Adipose tissue (tissue), 3 donors: ENCODE results near the gene TADA1. TPM values are rescaled to one million over a fixed set of nuclear protein-coding genes. Genes with fewer than 3 reads are reported as not detected.

Experiments used
- H3K27ac ChIP-seq: one replicate; pipeline ENCODE4 v1.5.1; 2013; ENCODE audit warnings: low read depth, low read length
- WGBS, 3 donors: extraction: QIAGEN DNeasy Blood & Tissue Kit; methylation state at CpG; one replicate each; pipeline ENCODE4 v1.1.7; 2013; 5-methylcytosine and 5-hydroxymethylcytosine counted together
- polyA plus RNA-seq, 3 donors: library from polyadenylated mRNA; stranded (reverse); fragments of 200-250 nt; gene quantifications; one replicate each; pipeline ENCODE4 v1.2.3, GENCODE V29; 2013
- donor health status: healthy with polysubstance abuse.
- donor health status: Bipolar disorder and iron deficiency.
- donor health status: healthy.

The TADA1 gene
- polyA plus RNA-seq: 1 to 10 TPM; 4.1 to 5.3 (median 4.4) TPM

- no peak within 1 kb of the TSS for H3K27ac ChIP-seq
- WGBS, 3 donors: 0% methylated on average over 83 to 84 of the region's 84 CpGs
Measured at GRCh38 chr1:166875734-166876539, at the start of gene TADA1. TADA1 (minus strand) TSS chr1:166876264; CDS start chr1:166876233, 31 bp downstream.

- WGBS, 3 donors: 65 to 88% (median 76%) methylated on average over 3 of the region's 3 CpGs
- H3K27ac ChIP-seq: no peak overlapping the region
Measured at GRCh38 chr1:166924823-166925541, 48.9 kb upstream of the TADA1 start.

GRCh38 chr1:166920561-166921475, 44.8 kb upstream of the TADA1 start:
- H3K27ac ChIP-seq: no peak overlapping the region
- WGBS, 3 donors: 4 to 9% (median 6%) methylated on average over 106 to 113 of the region's 113 CpGs

GRCh38 chr1:166918956-166919316, 42.9 kb upstream of the TADA1 start:
- H3K27ac ChIP-seq: no peak overlapping the region
- WGBS, 3 donors: 74 to 96% (median 95%) methylated on average over 2 of the region's 2 CpGs

- no peak overlapping the region for H3K27ac ChIP-seq
- 84 to 85% (median 84%) methylated on average over 6 of the region's 6 CpGs for WGBS, 3 donors
Measured at GRCh38 chr1:166918088-166918955, 42.3 kb upstream of the TADA1 start.

GRCh38 chr1:166915941-166916340, 39.9 kb upstream of the TADA1 start:
- WGBS, 3 donors: 84 to 89% (median 86%) methylated on average over 4 of the region's 4 CpGs
- no peak overlapping the region for H3K27ac ChIP-seq

- H3K27ac ChIP-seq: no peak overlapping the region
- WGBS, 3 donors: 79 to 100% (median 92%) methylated on average over 1 of the region's 1 CpG
Measured at GRCh38 chr1:166915042-166915441, 39.0 kb upstream of the TADA1 start.

- H3K27ac ChIP-seq: no peak overlapping the region
- WGBS, 3 donors: 77 to 85% (median 80%) methylated on average over 3 of the region's 3 CpGs
Measured at GRCh38 chr1:166914111-166914510, 38.0 kb upstream of the TADA1 start.

- H3K27ac ChIP-seq: no peak overlapping the region
- WGBS, 3 donors: 87 to 97% (median 90%) methylated on average over 1 of the region's 1 CpG
Measured at GRCh38 chr1:166911624-166912023, 35.6 kb upstream of the TADA1 start.

GRCh38 chr1:166910396-166910994, 34.4 kb upstream of the TADA1 start:
- H3K27ac ChIP-seq: no peak overlapping the region
- 0 to 2% (median 1%) methylated on average over 1 of the region's 1 CpG for WGBS, 3 donors

GRCh38 chr1:166908942-166909341, 32.9 kb upstream of the TADA1 start:
- 88 to 93% (median 90%) methylated on average over 1 of the region's 1 CpG for WGBS, 3 donors
- no peak overlapping the region for H3K27ac ChIP-seq

- WGBS, 3 donors: 70 to 73% (median 71%) methylated on average over 3 of the region's 3 CpGs
- H3K27ac ChIP-seq: no peak overlapping the region
Measured at GRCh38 chr1:166907763-166908162, 31.7 kb upstream of the TADA1 start.

GRCh38 chr1:166907051-166907450, 31.0 kb upstream of the TADA1 start:
- WGBS, 3 donors: 80 to 83% (median 81%) methylated on average over 4 of the region's 4 CpGs
- no peak overlapping the region for H3K27ac ChIP-seq

- 80 to 88% (median 84%) methylated on average over 3 of the region's 3 CpGs for WGBS, 3 donors
- no peak overlapping the region for H3K27ac ChIP-seq
Measured at GRCh38 chr1:166906647-166907046, 30.6 kb upstream of the TADA1 start.

- WGBS, 3 donors: 59 to 85% (median 72%) methylated on average over 3 of the region's 3 CpGs
- no peak overlapping the region for H3K27ac ChIP-seq
Measured at GRCh38 chr1:166905900-166906299, 29.8 kb upstream of the TADA1 start.

GRCh38 chr1:166905136-166905535, 29.1 kb upstream of the TADA1 start:
- WGBS, 3 donors: 38 to 57% (median 52%) methylated on average over 2 of the region's 2 CpGs
- no peak overlapping the region for H3K27ac ChIP-seq

GRCh38 chr1:166903232-166903631, 27.2 kb upstream of the TADA1 start:
- H3K27ac ChIP-seq: no peak overlapping the region
- WGBS, 3 donors: 34 to 48% (median 48%) methylated on average over 1 of the region's 1 CpG
